Psoas muscle (tissue), 8 donors: ENCODE measurements around the gene NBPF3. TPM values are rescaled to one million over a fixed set of nuclear protein-coding genes. Genes with fewer than 3 reads are reported as not detected.
A peak's percentile ranks its signal among the peaks of the same experiment; 100 is the strongest.

Source experiments
- ATAC-seq, 4 donors: fragments of 200-7000 bp; cut with Tn5 transposase; one replicate each; pipeline ENCODE4 v1.9.1; 2020; ENCODE audit warnings: moderate library complexity in 3 of 4, mild to moderate bottlenecking in 2 of 4
- DNase-seq, 2 donors: peaks; one replicate each; pipeline ENCODE4 v3.0.0-alpha.2; 2020
- H3K27ac ChIP-seq: fragments of 200-600 bp; one replicate; pipeline ENCODE4 v1.8.0; 2022
- H3K27me3 ChIP-seq, 3 donors: fragments of 200-600 bp in 1 of 3; one replicate each; pipeline versions ENCODE4 v1.6.1 to v1.8.0; 2013 to 2022; ENCODE audit warnings: low read length in 2 of 3, mild to moderate bottlenecking in 2 of 3, moderate library complexity in 1 of 3; ENCODE audit not compliant: insufficient read depth in 3 of 3
- H3K36me3 ChIP-seq, 2 donors: fragments of 200-600 bp in 1 of 2; one replicate each; pipeline versions ENCODE4 v1.6.1 to v1.8.0; 2013 to 2022; ENCODE audit warnings: low read depth in 1 of 2, mild to moderate bottlenecking in 1 of 2, moderate library complexity in 1 of 2; ENCODE audit not compliant: insufficient read depth in 1 of 2
- H3K4me1 ChIP-seq: fragments of 200-600 bp; one replicate; pipeline ENCODE4 v1.8.0; 2022
- H3K4me3 ChIP-seq: fragments of 200-600 bp; one replicate; pipeline ENCODE4 v1.8.0; 2022; ENCODE audit warnings: mild to moderate bottlenecking
- H3K9me3 ChIP-seq: fragments of 200-600 bp; one replicate; pipeline ENCODE4 v1.8.0; 2022
- CTCF ChIP-seq: fragments of 200-600 bp; IDR thresholded peaks from one replicate; pipeline ENCODE4 v1.8.0; 2022; ENCODE audit warnings: antibody characterized with exemption
- WGBS, 3 donors: extraction: QIAGEN DNeasy Blood & Tissue Kit; methylation state at CpG; one replicate each; pipeline versions ENCODE4 v1.1.6 to v1.1.7; 2013; 5-methylcytosine and 5-hydroxymethylcytosine counted together
- intact Hi-C, 2 donors: fragments of 100-400 bp; cut with DNase I; formaldehyde crosslinking; loops; one replicate each; pipeline versions ENCODE4 v1.11.0 to v1.14.2; 2022
- long read RNA-seq, 2 donors: library from polyadenylated mRNA; unstranded; transcript quantifications; one replicate each; pipeline ENCODE4 v2.0.0, GENCODE V29; 2021
- polyA plus RNA-seq, 3 donors: library from polyadenylated mRNA; stranded (reverse); fragments of 200-250 nt; gene quantifications; one replicate each; pipeline ENCODE4 v1.2.3, GENCODE V29; 2013
- total RNA-seq, 4 donors: library from RNA; stranded (reverse); fragmentation: NEBNext Ultra II Directional in 2 of 4; extraction: Animal tissue kit (Norgen Biotek cat#: 25700) in 2 of 4; gene quantifications; one replicate each; pipeline versions ENCODE4 v1.2.1 to v1.2.4, GENCODE V29; 2021 to 2023
- donor health status: healthy with polysubstance abuse.
- donor health status: DM: no; HTN: no; CAD: no; lungs with moderate emphysema.
- donor health status: Bipolar disorder and iron deficiency.
- donor health status: healthy.
- donor health status: DM: yes; HTN: yes; CAD: no.
- donor health status: DM: no; HTN: no; CAD: no.
- donor health status: DM: no; HTN: no; CAD: no.
- donor health status: DM: yes; HTN: yes; CAD: no.

The NBPF3 gene
- total RNA-seq, result 1 to 10 TPM in 2 of 4 donors, under 1 TPM in 2; 0.79 to 1.9 (median 1.3) TPM
- polyA plus RNA-seq, result under 1 TPM; 0.10 to 0.96 (median 0.63) TPM
- long read RNA-seq, donor 1, result 0 reads
- long read RNA-seq, donor 2, partial matches to known transcripts, result 0 of 1 reads
- long read RNA-seq, donor 2, other reads (novel, unspliced or antisense), result 1 of 1 reads

GRCh38 chr1:21439721-21440629 is at the start of gene NBPF3:
NBPF3 (plus strand) TSS chr1:21440137; CDS start chr1:21445087, 4,950 bp downstream.
- WGBS, 3 donors, result 0 to 1% (median 0%) methylated on average over 64 to 87 of the region's 87 CpGs
- H3K27ac ChIP-seq, result no peak within 1 kb of the TSS
- no peaks in the 10 kb centered on the region for H3K9me3 ChIP-seq
- intact Hi-C loops, result no loop called here
- no peaks in the 10 kb centered on the region for H3K36me3 ChIP-seq
- H3K4me3 ChIP-seq, result peak within 1 kb of the TSS; percentile 69
- peak; percentile 89 to 93 for DNase-seq
- H3K4me1 ChIP-seq, result no peaks in the 10 kb centered on the region
- TF ChIP-seq CTCF, result no peak
- ATAC-seq, result peak; percentile 75 to 100 (median 98)
- H3K27me3 ChIP-seq, result peaks cover 0 to 38% (median 6%) of the 10 kb centered on the region in 3 donors

DNA sequence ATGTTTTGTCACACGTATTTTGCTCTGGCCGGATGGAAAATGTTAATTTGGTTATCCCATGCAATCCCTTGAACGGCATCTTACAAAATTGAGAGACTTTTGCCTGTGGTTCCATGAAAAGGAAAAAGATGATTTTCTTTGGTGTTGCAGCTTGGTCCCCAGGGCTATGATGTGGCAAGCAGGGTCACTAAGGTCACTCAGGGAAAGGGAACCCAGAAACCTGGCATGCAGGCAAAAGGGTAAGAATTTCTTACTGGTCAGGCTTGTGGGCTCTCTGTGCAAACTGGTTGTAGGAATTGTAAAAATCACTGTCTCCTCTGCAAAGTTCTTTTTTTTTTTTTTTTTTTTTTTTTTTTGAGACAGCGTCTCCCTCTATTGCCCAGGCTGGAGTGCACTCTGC is 48.4 kb upstream of the NBPF3 start:
- no peaks in the 10 kb centered on the region for H3K36me3 ChIP-seq
- 75 to 84% (median 76%) methylated on average over 4 of the region's 4 CpGs for WGBS, 3 donors
- H3K27ac ChIP-seq, result no peak overlapping the region
- no peaks in the 10 kb centered on the region for H3K4me1 ChIP-seq
- no peak overlapping the region for H3K4me3 ChIP-seq
- H3K9me3 ChIP-seq, result no peaks in the 10 kb centered on the region
- TF ChIP-seq CTCF, result no peak
- intact Hi-C loops, result no loop called here
- H3K27me3 ChIP-seq, result peaks cover 0 to 36% (median 0%) of the 10 kb centered on the region in 3 donors
- DNase-seq (no peak), ATAC-seq (no peak)

- WGBS, 3 donors, result 56 to 66% (median 59%) methylated on average over 15 of the region's 15 CpGs
- Histone ChIP-seq H3K27me3 (peaks cover 0 to 36% (median 0%) of the 10 kb centered on the region in 3 donors), H3K4me3 (no peak overlapping the region), H3K36me3 (no peaks in the 10 kb centered on the region), H3K4me1 (no peaks in the 10 kb centered on the region), H3K27ac (no peak overlapping the region), H3K9me3 (no peaks in the 10 kb centered on the region)
- no peak for DNase-seq
- intact Hi-C loops, result no loop called here
- TF ChIP-seq CTCF, result no peak
- ATAC-seq, result no peak
Observed at GRCh38 chr1:21392587-21393263, 47.2 kb upstream of the NBPF3 start.

DNA sequence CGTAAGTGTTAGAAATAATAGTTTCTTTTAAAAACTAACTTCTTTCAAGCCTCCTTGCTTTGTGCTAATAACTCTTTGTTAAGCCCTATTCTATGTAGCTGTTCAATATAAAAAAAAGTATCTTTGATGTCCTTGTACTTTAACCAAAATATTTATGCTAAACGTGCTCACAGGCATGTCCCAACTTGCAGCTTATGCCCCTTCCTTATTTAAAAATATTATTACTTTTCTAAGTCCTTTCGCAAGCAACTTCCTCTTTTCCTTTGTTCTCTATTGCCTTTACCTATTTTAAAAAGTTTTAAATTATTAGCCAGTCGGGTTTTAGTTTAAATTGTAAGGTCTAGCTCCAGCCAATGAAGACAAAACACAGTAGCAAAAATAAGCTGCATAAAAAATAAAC is 43.4 kb upstream of the NBPF3 start:
- H3K27me3 ChIP-seq, result peaks cover 0 to 24% (median 0%) of the 10 kb centered on the region in 3 donors
- no peak overlapping the region for H3K4me3 ChIP-seq
- H3K27ac ChIP-seq, result no peak overlapping the region
- no peak for TF ChIP-seq CTCF
- H3K9me3 ChIP-seq, result no peaks in the 10 kb centered on the region
- H3K36me3 ChIP-seq, result no peaks in the 10 kb centered on the region
- ATAC-seq (no peak), DNase-seq (no peak)
- no peaks in the 10 kb centered on the region for H3K4me1 ChIP-seq
- 73 to 76% (median 76%) methylated on average over 4 of the region's 4 CpGs for WGBS, 3 donors
- intact Hi-C loops, result no loop called here
